GM19395 (cell line): ENCODE results near the gene NES.

Experiments used
- ATAC-seq: cut with Tn5 transposase; IDR thresholded peaks from one replicate; pipeline ENCODE4 v1.9.1; 2021; ENCODE audit warnings: mild to moderate bottlenecking, moderate library complexity; ENCODE audit not compliant: unreplicated experiment

NES gene, protein sequence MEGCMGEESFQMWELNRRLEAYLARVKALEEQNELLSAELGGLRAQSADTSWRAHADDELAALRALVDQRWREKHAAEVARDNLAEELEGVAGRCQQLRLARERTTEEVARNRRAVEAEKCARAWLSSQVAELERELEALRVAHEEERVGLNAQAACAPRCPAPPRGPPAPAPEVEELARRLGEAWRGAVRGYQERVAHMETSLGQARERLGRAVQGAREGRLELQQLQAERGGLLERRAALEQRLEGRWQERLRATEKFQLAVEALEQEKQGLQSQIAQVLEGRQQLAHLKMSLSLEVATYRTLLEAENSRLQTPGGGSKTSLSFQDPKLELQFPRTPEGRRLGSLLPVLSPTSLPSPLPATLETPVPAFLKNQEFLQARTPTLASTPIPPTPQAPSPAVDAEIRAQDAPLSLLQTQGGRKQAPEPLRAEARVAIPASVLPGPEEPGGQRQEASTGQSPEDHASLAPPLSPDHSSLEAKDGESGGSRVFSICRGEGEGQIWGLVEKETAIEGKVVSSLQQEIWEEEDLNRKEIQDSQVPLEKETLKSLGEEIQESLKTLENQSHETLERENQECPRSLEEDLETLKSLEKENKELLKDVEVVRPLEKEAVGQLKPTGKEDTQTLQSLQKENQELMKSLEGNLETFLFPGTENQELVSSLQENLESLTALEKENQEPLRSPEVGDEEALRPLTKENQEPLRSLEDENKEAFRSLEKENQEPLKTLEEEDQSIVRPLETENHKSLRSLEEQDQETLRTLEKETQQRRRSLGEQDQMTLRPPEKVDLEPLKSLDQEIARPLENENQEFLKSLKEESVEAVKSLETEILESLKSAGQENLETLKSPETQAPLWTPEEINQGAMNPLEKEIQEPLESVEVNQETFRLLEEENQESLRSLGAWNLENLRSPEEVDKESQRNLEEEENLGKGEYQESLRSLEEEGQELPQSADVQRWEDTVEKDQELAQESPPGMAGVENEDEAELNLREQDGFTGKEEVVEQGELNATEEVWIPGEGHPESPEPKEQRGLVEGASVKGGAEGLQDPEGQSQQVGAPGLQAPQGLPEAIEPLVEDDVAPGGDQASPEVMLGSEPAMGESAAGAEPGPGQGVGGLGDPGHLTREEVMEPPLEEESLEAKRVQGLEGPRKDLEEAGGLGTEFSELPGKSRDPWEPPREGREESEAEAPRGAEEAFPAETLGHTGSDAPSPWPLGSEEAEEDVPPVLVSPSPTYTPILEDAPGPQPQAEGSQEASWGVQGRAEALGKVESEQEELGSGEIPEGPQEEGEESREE (N-terminal part only)

DNA sequence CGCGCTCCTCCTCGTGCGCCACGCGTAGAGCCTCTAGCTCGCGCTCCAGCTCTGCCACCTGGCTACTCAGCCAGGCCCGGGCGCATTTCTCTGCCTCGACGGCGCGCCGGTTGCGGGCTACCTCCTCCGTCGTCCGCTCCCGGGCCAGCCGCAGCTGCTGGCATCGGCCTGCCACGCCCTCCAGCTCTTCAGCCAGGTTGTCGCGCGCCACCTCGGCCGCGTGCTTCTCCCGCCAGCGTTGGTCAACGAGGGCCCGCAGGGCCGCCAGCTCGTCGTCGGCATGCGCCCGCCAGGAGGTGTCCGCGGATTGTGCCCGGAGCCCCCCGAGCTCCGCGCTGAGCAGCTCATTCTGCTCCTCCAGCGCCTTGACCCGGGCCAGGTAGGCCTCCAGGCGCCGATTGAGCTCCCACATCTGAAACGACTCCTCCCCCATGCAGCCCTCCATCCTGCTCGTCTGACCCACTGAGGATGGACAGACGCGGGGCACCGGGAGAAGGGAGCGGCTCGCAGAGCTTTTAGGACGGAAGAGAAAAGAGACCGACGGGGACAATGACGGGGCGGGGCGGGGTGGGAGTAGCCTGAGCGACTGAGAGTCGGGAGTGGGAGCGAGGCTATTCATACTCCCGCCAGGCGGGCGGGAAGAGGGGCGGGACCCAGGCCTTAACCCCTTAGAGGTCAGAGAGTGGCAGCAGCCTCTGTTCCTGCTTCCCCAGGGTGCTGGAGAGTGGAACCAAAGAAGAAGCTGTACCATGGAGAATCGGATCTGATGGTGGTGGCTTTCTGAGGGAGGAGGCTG lies at the start of gene NES:
NES (minus strand) TSS at position 588 of the 796 bp plus-strand sequence; CDS start at position 445, 143 bp downstream.
- ATAC-seq = no peak

DNA sequence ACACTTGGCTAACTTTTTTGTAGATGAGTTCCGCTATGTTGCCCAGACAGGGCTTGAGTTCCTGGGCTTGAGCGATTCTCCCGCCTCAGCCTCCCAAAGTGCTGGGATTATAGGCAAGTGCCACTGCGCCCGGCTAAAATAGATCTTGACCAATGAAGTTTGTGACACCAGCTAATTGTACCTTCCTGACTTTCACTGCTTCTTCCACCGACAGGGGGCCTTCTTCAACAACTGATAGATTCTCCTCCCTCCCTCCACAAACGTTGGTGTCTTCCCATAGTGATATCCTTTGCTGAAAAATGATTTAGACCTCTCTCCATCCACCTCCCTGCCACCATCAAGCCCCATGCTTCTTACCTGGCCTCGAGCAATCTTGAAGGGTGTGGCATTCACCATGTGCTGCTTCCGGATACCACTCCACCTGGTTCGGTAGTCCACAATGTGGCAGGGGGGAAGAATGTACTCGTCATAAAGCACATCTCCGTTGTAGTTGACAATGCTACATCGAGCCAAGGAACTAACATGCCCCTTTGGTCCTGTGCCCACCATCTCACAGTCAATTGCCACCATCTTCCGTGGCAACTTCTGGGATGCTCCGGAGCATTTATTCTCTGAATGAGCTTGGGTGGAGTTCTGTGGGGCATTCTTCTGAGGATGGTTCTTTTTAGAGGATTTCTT lies 49.5 kb upstream of the NES start:
- ATAC-seq = no peak

DNA sequence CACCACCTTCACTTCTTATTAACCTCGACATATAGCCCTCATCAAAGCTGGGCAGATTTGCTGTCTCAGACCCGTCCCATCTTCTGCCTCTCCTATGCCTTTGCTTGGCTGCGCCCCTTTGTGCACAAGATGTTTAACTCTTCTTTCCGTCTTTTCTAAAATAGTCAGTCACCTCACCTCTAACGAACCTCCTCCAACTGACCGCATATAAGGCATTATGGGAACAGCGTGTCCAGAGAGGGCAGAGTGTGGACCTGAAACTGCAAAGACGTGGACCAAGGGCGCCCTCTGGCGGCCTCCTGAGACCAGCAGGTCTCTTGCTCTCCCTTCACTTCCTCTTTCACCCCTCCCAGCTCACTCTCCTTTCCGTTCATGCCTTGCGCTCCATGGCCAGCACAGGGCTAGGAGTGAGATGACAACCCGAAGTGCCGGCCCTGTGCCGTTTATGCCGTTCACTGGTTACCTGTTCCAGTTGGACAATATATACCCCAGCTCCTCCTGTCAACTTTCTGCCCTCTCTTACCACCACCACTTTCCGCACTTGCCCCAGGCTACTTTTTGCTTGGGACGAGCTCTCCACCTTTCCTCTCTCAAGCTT lies 48.6 kb upstream of the NES start:
- peak; percentile 38 for ATAC-seq

DNA sequence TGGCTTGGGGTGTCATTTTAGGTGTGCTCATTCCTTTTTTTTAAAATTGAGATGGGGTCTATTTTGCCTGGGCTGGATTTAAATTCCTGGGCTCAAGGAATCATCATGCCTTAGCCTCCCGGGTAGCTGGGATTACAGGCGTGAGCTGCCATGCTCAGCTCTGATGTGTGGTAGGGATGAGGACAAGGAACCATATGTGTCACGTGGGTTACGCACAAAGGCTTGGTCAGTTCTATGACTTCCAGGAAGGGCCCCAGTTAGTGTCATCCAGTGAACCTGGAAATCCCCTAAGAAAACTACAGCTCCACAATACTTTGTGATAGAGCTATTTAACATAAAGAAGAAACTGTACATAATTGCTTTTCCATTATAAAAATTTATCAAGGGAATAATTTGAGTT lies 44.3 kb upstream of the NES start:
- no peak for ATAC-seq

DNA sequence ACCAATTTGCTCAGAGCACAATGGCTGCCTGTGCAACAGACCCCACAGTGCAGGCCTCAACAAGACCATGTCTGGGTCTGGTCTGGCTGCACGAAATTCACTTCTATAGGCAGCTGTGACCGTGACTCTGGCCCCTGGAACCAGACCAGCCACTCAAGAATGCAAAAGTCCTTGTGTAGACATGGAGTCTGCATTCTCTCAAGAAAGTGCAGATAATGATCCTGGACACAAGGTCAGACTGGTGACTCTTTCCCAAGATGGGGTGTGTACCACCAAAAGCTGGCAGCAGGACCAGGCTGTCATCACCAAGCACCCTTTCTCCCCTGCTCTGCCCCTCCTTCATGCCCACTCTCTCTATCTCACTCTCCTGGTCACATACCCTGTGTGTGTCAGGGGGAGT lies 43.9 kb upstream of the NES start:
- no peak for ATAC-seq

DNA sequence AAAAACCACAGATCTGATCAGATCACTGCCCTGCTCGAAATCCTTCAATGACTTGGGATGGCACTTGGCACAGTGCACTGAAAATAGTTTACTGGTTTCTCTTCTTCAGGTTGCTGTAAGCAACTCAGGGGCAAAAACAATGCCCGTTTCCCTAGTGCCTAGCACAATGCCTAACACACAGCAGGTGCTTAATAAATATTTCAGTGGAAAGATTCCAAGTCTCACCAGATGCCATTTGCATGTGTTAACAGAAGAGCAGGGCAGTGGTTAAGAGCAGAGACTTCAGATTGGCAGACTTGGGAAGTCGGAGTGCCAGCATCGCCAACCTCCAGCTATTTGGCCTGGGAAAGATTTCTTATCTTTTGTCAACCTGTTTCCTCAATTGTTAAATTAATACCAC lies 40.1 kb upstream of the NES start:
- ATAC-seq = no peak

DNA sequence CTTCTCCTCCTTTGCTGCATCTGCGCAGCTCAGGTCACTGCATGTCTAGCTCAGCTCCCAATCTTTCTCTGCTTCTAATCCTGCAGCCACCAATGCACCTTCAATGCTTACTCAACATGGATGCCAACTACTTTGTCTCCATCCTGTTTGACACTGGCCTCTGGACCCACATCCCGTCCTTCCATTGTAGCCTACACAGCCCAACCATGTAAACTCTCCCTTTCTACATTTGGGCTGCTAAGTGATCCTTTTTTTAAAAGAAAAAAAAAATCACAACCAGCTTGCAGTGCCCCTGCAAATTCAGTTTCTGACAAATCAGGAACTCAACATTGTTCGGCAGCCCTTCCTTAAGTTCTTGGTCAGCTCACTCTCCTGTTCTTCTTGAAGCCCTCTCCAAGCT lies 37.6 kb upstream of the NES start:
- ATAC-seq = no peak

DNA sequence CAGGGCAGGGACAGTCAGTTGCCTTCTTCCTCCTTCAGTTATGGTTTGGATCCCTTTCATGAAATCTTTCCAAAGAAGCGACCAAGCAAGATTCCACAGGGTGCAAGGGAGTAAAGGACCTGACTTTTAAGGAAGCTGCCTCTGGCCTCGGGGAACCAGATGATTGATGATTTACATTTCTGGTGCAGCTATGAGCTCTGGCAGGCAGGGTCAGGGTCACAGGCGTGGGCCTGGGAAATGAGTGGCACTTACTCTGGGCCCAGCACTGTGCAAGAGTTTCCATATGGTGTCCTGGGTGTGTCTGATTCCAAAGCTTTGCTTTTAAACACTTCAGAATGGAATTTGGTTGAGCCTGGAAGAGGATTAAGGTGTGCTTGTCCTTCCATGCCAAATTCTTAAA lies 35.4 kb upstream of the NES start:
- ATAC-seq = no peak

DNA sequence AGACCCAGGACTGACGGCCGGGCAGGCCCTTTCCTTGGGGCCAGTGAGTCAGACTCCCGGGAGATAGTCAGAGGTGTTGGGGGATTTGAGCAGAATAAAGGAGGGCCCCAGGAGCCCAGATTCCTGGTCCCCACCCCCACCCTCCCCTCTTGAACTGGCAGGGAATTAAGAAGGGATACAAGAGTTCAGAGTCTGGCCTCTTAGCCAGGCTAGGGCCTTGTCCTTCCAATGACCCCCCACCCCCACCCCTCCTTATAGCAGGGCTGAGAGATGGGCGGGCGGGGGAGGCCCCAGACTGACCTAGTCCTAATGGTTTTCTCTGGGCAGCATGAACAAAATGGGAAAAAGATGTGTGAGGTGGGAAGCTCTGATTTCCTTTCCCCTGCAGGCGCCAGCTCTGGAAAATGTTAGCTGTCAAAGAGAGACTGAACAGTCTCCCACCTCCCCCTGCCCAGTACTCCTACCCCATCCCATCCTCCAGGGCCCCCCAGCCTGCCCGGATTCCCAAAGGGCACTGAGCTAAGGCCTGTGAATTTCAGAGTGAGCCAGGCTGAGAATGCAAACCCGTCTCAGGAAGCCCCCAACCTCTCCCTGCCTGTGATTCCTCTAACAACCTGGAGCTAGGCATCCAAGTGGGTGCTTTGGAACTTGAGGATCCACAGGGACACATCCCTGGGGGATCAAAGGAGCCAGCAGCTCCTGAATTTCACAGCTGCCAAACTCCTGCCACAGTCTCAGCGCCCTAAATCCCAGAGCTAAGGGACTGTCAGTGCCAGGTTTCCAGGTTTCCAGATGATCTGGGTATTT lies 34.0 kb upstream of the NES start:
- ATAC-seq = no peak

DNA sequence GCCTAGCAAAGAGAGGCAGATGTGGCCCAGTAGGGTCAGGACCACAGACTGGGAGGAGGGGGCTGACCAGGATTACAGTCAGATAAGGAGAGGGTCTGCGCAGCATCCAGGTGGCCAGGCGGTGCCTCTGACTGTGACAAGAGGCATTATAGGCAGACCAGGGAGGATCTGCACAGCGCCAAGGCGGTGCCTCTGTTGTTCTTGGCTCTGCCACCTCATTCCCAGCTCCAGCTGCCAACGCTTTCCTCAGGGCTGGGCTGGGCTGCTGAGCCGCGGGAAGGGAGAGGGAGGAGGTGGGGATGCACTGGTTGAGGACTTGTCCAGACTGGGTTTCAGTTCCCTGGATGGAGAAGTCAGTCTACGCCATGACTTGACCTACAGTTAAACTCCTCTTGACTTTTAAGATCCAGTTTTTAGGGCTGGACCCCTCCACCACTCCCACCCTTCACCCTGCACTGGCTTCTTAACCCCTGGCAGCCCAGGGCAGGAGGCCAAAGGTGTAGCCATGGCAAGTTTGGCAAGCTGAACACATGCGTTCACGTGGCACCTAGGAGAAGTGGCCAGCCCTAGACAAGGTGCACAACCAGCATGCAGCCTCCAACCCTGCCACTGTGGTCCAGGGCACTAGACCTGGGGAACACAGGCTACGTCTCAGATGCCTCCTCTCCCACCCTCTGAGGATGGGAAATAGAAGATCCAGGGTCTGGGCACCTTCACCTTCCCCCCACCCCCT lies 32.7 kb upstream of the NES start:
- no peak for ATAC-seq

DNA sequence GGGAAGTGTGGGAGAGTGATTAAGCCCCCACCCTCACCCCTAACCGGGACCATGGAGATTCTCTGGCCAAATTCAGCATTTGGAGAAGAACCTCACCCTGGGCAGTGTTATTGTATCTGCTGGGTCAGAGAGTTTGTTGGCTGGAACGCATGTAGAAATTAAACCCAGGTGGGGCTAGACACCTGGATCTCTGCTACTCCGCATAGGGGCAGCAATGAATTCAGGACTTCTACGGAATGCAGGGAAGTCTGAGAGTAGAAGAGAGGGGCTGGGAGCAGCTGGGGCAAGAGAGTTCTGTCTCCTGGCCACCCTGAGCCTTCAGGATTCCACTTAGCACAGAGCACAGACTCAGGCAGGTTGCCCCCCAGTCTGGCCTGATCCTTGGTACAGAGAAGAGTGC lies 31.8 kb upstream of the NES start:
- ATAC-seq = no peak

DNA sequence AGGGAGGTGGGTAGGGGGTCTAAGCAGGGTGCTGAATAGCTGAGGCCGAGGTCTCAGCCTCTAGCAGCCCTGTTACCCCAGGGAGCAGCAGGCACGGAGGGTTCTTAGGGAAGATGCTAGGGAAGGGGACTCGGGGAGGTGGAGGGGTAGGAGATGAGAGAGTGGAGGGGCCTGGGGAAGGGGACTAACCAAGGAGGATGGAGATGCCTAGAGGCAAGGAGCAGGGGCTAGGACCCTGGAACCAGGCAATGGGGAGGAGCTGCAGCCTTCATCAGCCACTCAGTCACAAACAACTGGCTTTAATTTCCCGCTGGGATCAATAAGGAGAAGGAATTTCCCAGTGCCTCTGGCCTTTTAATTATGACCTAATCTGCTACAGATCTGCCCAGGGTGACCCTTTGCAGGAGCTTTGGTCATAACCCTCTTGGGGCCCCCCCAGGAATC lies 31.0 kb upstream of the NES start:
- no peak for ATAC-seq

DNA sequence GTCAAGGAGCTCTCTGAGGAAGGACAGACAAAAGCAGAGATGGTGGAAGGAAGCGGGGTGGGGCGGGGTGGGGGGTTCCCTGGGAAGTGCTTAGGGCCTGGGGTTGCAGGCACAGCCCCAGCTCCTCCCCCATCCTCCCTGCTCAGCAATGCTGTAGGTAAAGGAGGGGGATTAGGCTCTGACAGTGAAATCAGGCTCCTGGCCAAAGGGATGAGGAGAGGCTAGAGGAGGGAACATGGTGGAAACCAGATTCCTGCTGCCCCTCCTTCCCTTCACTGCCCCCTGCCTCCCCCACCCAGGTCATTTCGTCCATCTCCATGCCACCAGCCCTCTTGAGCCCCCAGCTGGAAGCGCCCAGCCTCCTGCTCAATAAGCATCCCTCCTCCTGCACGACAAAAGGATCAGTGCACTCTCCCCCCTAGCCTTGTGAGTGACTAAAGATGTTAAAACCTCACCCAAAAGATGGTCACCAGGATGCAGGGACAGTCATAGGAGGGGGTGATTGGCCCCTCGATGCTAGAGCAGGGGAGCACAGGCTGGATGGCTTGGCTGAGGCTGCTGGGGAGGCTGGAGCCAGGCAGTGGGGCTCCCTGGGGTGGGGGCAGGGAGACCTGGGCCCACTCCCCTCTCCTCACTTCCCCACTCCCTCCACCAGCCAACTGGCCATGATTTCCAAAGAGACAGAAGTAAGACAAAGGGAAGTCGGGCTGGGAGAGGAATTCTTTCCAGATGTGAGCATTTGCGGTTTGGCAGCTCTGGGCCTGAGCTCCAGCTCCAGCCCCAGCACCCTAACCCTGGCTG lies 30.4 kb upstream of the NES start:
- ATAC-seq = no peak

DNA sequence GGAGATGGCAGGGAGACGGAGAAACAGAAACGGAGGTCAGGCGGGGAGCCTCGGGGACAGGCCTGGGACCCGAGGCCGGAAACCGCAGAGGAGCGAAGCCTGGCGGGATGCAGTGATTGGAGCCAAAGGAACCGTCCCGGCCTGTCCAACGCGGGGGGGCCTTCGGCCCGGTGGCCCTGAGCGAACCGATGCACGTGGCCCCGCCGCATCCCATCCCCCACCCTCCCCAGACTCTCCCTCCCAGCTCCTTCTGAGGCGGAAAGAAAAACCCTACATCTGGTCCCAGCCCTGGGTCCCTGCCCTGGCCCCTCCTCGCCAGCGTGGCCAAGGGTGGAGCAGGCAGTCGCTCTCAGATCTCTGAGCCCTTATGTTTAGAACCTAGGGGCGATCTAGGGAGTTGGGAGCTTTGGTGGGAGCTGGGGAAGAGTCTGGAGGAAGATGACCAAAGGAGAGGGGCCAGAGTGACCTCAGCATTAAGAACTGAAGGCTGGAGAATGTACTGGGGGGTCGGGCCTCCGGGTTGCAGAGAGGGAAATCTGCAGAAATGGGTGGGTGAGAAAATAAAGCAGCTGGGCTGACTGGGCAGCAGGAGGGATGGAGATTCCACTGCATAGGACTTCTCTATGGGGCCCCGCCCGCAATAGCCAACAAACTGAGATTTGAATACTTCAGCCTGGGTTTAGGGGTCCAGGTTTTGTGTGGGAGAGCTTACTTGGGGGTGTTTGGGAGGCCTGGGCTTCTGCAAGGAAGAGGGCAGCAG lies 29.6 kb upstream of the NES start:
- ATAC-seq = no peak

DNA sequence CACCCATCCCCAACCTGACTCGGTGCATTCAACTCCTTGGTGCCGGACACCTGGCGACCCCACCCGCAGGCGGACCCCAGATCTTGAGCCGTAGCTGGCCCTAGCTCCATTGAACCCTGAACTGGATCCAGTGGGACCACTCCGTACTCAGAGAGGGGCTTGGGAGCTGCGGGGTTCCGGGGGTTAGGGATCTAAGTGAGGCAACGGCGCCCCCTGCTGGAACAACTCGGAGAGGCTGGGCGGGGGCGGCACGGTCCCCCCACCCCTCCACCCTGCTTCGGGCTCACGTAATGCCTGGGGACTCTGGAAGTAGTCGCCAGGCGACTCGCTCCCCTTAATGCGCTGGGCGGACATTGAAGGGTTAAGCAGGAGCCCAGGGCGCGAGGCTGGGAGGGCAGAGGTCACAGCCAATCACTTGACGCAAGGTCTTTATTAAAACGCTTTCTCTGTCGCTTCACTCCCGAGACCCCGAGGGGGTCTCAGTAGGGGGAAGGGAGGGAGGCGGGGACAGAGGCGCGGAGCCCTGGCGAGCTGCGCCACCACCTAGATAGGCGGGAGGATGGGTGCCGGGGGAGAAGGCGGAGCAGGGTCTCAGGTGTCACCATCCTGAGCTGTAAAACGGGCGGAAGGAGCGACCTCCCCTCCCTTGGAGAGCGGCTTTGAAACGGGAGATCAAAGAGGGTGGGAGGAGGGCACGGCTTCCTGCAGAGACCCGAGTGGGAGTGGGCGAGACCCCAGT lies 28.9 kb upstream of the NES start:
- no peak for ATAC-seq
